CD4-positive, alpha-beta T cell treated with Interleukin-4 for 4 hours (primary cell): Measurements from ENCODE around the gene NLGN4Y.

Source experiments
- DNase-seq: peaks from one replicate; pipeline ENCODE4 v3.0.0-alpha.2; 2020

The NLGN4Y gene

DNA sequence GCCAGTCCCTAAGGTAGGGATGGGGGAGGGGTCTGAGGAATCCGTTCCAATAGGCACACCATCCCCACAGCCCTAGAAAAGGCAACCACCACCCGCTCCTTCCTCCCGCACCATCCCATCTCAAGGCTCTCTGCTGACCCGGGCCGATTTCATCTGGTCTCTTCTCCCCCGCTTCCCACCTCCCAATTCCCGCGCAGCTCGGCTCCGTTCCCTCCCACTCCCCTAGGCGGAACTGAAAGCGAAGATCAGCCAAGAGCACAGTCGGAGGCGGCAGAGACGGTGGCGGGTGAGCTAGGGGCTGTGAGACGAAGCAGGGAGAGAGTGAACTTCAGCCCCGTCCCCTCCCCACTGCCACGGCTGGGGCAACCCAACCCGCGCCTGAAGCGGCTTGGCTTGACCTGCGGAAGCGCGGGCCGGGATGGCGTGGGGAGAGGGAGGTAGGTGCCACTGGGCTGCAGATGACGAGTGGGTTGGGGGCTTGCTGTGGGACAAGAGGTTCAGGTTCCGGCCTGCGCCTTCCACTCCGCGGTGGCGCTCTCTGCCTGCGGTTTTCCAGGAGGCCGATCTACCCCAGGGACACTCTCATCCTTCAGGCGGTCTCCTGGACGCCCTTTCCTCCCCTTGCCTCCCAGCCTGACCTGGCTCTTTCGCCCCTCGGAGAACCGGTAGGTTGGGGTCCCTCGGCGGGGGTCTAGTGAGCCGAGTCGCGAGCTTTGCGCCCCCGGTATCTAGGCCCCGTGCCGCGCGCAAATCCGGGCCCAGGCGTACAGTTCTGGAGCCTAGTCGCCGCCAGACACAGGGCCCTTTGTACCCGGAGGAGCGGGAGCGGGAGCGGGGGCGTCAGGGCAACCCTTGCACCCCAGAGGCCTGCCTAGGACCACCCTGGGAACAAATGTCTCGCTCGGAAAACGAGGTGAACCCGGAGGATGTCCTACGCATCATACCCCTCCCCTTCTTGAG, at the start of gene NLGN4Y:
Gene NLGN4Y, plus strand, starts transcription at position 258 of the 960 bp plus-strand sequence. CDS start 97,591 bp downstream, outside the sequence.
- DNase-seq = no peak

- DNase-seq = no peak
Measured at GRCh38 chrY:14485935-14486334, 38.4 kb upstream of the NLGN4Y start.

DNA sequence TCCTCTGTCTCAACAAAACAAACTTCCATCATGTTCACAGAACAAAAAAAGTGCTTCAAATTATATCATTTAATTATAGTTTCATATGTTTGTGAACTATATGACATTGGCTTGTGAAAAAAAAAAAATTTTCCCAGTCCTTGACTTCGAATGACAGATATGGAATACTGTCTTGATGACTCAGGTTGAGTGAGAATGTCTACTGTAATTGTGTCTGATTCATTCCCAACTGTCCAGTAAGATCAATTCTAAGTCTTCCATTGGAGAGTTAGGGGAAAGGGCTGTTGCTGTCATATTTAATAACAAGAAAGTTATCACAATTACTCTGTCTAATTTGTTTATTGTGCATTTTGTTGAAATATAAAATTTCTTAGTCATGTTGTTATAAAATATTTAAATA, 34.1 kb upstream of the NLGN4Y start:
- no peak for DNase-seq

GRCh38 chrY:14498071-14498470, 26.3 kb upstream of the NLGN4Y start:
- DNase-seq = no peak

- DNase-seq = no peak
Measured at GRCh38 chrY:14504592-14504991, 19.7 kb upstream of the NLGN4Y start.

- DNase-seq = no peak
Measured at GRCh38 chrY:14522379-14522950, 1.9 kb upstream of the NLGN4Y start.

- DNase-seq = no peak
Measured at GRCh38 chrY:14523491-14524271, 648 bp upstream of the NLGN4Y start.

DNA sequence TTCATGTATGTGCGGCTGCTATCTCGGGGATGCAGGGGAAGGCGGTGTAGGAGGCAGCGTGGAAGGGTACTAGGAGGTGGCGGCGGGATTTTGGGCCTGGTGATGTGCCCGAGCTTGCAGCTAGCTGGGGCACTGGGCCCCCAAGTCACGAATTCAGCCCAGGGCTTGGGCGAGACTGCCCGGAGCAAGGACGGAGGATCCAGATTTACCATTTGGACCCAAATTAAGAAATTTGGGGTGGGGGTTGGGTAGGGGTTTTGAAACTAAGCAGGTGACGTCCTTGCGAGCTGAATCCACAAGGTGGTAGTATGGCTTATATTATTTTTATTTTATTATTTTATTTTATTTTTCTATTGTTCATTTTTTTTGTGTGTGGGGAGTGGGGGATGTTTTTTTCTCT, 986 bp downstream of the NLGN4Y start:
- no peak for DNase-seq

DNA sequence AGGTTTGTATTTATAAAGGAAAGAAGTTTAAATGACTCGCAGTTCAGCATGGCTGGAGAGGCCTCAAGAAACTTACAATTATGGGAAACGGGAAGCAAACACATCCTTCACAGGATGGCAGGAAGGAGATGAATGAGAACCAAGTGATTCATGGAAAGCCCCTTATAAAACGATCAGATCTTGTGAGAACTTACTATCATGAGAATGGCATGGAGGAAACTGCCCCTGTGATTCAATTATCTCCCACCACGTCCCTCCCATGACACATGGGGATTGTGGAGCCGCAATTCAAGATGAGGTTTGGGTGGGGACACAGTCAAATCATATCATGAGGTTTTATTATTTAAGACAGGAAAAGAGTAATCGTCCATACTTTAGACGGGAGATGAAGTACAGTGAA, 4.0 kb downstream of the NLGN4Y start:
- no peak for DNase-seq

DNA sequence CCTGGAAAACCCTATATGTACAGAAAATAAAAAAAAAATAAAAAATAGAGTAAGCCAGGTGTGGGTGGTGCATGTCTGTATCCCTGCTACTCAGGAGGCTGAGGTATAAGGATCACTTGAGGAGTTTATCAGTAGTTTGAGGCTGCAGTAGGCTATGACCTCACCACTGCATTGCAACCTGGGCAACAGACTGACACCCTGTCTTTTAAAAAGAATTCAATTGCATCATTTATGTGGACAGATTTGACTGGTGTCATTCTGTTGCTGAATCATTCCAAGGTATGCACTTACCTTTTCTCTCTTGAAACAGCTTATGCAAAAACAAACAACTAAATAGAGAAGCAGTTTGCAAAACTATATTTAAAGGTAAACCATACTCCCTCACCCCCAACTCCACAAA, 12.4 kb downstream of the NLGN4Y start:
- no peak for DNase-seq

- no peak for DNase-seq
Measured at GRCh38 chrY:14543506-14543905, 19.2 kb downstream of the NLGN4Y start.

GRCh38 chrY:14581294-14581693, 57.0 kb downstream of the NLGN4Y start:
- no peak for DNase-seq

GRCh38 chrY:14586725-14587124, 62.4 kb downstream of the NLGN4Y start:
- DNase-seq = no peak

DNA sequence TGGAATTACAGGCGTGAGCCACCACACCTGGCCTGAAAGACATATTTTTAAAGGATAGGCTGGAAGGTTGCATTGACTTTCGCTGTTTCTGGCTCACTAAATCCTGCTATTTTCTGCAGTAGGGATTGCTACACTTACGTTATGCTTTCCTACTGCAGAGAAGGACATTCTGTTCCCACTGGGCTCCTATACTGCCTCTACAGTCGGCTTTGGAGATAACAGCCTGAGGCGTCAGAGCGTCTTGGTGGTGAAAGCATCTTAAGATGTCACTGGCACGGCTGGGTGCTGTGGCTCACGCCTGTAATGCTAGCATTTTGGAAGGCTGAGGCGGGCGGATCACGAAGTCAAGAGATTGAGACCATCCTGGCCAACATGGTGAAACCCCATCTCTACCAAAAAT, 77.0 kb downstream of the NLGN4Y start:
- no peak for DNase-seq

- no peak for DNase-seq
Measured at GRCh38 chrY:14617625-14618024, 93.3 kb downstream of the NLGN4Y start.

DNA sequence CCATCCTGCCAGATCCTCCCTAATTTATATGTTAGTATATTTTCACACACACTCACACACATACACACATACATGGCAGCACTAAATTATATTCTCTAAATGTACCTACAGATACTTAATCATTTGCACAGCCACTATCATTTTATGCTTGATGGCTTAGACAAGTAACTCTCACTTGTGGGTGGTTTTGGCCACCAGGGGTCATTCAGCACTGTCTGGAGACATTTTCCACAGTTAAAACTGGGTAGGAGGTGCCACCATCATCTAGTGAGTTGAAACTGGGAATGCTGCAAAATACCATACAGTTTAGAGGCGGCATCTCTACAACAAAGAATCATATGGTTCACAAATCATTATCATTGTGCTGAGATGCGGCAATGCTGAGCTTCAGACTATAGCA, 94.2 kb downstream of the NLGN4Y start:
- DNase-seq = no peak

DNA sequence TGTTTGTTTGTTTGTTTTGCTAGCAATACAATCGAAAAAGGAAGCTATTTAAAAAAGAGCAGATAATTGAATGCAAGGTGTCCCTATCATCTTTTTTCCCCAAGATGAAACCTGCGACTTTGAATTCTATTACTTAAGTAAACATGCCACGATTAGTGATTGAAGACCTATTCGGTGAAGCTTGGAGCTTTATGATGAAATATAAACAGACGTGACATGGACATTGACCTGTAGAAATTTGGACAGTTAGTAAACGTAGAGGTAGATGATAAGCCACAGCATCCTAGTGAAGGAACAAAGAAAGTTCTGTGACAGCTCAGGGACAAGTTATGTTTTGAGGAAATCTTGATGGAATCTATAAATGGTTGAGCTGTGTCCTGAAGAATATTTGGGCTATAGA, 103.9 kb downstream of the NLGN4Y start:
- DNase-seq = no peak

DNA sequence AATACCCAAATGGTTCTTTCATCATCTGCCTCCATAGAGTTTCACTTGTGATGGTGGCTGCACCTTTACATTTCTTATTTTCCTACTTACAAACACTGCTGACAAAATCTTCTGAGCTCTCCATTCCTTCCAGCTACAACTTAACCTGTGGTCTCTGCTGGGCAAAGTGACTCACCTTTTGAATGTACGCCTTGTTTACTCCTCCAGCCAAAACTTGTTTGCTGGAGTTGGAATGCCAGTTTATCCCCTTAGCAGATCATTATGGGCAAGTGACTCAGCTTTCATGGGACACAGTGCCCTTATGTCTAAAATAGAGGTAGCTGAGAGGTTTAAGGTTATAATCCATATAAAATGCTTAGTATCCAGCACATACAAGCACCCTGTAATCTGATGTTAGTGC, 107.3 kb downstream of the NLGN4Y start:
- DNase-seq = no peak

- DNase-seq = no peak
Measured at GRCh38 chrY:14633718-14634117, 109.4 kb downstream of the NLGN4Y start.

DNA sequence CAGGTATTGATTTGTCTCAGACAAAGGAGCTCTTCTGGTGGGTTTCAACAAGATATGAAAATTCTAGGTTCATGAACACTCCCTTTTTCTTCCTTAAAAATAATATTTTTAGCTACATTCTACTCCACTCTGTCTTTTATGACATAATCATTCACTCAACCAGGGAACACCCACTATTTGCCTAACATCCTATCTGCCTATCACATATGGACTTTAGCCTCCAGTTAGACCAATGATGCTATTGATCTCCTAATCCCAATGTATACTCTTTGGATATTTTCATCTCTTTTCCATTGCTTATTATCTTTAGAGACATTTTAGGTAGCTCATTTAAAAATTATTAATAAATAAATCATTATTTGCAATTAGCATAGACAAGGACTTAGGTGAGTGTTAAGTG, 110.6 kb downstream of the NLGN4Y start:
- DNase-seq = no peak

DNA sequence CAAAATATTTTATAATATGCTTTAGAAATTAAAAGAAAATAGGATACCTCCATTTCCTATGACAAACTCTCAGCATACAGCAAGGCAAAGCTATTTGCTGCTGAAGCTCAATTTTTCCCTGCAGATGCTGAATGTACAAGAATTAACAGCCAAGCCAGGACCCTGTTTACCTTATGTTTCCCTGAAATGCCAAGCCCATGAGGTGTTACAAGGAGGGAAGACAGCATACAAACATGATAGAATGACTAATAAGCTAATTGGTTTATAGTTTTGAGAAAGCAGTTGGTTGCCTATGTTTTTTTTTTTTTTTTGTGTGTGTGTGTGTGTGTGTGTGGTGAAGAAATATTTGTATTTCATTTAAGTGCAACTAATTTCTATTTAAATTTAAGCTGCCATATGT, 113.2 kb downstream of the NLGN4Y start:
- DNase-seq = no peak

GRCh38 chrY:14641853-14642252, 117.5 kb downstream of the NLGN4Y start:
- DNase-seq = no peak

DNA sequence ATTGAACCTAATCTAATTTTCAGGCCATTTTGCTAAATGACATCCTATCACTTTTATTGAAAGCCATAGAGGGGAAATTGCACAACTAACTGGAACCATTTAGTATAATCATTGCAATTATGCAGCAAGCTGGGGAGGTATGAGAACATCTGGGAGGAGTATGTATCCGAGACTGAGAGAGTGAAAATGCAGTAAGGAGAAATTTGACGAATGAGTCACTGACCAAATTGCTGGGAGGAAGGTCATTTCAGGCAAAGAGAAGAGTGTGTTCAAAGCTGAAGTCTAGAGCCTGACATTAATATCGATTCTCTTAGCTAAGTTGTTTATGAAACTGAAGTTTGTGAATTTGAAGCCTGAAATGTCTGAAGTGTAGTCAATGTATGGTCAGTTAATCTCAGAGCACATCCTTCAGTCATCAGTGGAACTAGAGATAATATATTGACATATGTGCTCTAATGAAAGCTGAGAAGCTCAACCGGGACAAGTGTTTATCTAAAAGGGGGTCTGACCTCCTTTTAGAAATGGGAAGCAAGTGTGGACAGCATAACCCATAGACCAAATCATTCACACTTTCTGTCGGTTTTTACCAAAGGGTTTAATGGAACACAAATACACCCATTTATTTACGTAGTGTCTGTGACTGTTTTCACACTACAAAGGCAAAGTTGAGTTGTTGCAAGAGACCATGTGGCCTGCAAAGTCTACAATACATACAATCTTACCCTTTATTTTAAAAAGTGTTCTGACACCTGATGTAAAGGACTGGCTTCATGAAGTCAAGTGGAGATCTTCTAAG, 120.0 kb downstream of the NLGN4Y start:
- DNase-seq = no peak
